ENCODE data around the gene THOC7. TPM values are rescaled to one million over a fixed set of nuclear protein-coding genes. Genes with fewer than 3 reads are reported as not detected.

The THOC7 gene
- polyA plus RNA-seq, 1 donor, result 50.9 TPM

DNA sequence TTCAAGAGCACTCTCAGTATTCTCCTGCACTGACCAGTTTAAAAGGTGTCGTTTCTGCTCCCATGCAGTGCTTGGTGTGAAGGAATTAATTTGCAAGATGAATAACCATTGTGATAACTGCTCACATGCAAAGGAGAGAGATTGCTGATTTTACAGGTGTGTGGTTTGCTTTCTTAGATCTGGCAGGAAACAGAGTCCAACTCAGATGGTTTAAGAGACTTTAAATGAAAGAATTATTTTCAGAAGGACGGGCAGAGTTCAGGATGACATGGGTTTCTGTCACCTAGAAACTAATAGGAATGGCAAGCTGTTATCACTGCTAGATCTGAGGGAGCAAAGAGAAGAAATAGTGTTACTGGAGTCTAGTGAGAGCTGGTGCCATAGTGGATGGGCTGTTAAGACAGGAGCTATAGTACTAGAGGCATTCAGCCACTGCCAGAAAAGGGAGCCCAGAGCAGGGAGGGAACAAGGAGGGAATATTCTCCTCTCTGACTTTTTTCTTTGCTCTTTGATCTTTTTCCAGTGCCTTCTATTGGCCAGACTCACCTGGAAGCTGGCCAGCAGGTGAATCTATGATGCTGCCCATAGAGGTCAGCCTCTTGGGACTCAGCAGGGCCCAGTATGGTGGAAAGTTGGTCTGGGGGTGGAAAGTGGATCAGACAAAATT, 14.9 kb upstream of the THOC7 start:
- DNase-seq, result no peak

DNA sequence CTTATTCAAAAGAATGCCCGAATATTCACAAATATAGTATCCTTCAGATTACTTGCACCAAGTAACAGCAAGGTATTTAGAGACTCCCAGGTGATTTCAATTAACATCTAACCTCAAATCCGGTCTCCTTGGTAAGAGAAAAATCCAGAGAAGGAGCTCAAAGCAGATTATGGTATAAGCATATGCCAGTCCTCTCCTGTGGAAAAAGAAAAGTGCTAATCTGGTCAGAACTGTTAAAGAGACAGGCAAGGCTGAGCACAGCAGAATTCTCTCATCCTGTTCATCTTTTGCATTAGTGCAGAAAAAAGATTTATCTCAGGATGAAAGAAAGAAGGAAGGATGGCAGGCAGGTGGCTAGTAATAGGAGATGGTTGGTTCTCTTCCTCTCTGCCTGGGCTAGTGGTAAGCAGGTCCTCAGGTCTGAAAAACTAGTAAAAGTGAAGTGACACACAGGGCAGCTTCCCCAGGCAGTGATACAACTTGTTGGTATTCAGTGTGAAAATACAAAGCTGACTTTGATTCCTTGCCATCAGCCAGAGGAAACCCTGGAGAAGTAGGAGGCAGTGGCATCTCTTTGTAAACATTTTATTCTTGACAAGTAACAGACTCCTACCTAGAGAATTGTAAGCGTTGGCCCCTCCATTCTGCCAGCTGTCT, 14.3 kb upstream of the THOC7 start:
- no peak for DNase-seq

DNA sequence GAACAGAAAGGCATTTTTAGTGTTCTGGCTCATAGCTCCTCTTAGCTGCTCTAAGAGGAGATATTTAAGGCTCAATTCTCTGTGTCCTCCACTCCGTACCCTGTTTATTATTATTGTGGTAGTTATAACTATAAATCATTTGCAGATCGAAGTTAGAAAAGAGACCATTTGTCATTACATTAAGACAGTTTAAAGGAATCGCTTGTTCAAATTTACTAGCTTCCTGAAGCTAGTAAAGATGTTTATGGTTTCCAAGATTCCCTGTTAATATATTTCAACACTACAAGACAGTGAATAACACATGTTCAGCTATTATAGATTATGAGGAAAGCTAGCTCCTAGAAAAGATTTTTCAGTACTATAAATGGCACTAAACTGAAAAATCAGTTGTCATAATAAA, 12.7 kb upstream of the THOC7 start:
- no peak for DNase-seq

DNA sequence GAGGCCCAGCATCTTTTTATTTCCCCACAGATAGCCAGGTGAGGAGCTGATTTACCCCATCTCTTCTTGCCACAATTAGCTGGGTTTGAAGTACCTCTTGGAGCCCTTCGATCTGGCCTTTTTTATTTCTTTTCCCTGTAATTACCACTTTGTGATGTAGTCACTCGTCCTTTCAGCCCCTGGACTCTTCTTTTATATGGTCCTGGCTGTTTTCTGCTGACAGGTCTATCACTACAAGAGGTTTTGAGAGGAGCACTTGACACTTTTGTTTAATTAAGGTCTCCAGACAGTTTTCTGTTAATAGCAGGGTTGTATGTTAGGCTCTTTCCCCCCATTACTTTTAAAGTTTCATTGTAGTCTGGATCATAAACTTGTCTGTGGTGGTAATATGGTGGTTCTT, 11.9 kb upstream of the THOC7 start:
- DNase-seq, result no peak

DNA sequence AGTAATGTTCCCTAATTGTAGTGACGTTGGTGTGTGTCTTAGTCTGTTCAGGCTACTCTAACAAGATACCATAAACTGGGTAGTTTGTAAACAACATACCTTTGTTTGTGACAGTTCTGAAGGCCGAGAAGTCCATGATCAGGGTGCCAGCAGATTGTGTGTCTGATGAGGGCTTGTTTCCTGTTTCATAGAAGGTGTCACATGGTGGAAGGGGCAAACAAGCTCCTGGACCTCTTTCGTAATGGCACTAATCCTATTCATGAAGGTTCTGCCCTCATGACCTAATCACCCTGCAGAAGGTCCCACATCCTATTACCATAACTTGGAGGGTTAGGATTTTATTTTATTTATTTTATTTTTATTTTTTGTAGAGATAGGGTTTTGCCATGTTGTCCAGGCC, 11.2 kb upstream of the THOC7 start:
- DNase-seq, result no peak

DNA sequence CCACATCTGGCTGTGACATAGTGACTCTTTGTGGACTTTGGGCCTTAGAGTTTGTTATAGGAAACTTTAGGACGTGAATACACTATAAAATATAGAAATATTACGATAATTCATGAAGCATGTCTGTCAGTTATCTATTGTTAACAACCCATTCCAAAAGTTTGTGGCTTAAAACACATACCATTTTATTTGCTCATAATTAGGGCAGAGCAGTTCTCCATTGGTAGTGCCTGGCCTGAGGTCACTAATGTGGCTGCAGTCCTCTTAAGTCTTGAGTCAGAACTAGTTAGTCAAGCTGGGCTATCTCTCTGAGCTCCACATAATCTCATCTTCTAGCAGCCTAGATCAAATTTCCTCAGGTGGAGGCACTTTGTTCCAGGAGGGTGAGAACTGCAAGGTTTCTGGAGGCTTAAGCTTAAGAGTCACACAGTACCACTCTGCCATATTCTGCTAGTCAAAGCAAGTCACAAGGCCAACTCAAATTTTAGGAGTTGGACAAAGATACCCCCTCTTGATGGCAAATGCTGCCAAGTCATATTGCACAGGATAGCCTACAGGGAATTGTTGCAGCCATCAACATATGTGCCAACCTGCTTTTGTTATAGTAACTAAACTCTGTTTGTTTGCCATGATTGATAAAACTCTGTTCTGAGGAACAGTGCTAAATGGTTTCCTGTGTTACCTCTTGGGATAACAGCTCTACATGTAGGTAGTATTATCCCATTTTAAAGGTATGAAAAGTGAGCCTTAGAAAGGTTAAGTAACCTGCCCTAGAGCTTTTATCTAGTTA, 8.7 kb upstream of the THOC7 start:
- DNase-seq, result no peak

DNA sequence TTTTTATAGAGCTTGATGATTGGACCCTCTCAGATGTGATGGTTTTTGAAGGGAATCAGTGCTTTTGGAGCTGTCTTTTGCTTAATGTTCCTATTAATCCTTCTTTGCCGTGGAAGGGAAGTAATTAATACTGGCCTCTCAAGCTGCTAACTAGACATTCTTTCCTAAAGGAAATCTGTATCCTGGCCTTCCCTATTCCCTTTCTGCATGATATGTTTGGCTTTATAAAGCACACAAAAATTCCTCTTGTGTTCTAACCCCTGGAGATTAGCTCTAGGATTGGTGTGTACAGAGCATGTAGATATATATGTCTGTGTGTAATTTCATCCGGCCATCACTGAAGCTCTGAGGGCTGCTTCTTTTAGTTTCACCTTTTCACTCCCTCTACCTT, 7.0 kb upstream of the THOC7 start:
- DNase-seq, result no peak

DNA sequence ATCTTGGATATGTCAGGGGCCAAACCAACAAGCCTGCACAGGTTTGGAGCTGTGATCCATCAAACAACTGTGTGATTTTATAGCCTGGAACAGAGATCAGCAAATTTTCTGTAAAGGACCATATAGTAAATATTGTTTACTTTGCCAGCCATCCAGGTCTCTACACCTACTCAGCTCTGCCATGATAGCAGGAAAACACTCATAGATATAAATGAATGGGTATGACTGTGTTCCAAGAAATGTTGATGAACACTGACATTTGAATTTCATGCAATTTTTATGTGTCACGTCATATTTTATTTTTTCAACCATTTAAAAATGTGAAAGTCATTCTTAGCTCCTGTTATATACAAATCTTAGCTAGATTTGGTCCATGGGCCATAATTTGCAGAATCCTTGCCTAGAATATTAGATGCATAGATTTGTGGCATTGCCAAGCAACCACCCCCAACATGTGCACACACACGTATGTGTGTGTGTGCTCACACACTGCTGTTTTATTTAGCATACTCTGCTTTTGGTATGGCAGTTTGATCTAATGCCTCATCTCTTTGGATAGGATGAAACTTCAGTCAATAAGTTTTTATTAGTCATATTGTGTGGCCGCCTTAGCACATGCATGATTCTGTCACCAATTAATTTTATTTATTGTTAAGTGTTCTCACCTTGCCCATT, 6.5 kb upstream of the THOC7 start:
- DNase-seq, result no peak

DNA sequence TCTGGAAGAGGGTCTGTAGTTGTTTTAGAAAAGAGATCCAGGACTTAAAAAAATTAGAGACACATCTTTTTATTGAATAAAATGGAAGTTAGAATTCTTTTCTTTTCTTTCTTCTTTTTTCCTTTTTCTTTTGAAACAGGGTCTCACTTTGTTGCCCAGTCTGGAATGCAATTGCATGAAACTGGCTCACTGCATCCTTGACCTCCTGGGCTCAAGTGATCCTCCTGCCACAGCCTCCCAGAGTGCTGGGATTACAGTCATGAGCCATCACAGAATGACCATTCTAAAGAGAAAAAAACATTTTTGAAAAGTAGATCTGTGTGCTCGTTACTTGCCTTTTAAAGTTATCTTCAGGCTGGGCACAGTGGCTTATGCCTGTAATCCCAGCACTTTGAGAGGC, 3.6 kb upstream of the THOC7 start:
- no peak for DNase-seq

DNA sequence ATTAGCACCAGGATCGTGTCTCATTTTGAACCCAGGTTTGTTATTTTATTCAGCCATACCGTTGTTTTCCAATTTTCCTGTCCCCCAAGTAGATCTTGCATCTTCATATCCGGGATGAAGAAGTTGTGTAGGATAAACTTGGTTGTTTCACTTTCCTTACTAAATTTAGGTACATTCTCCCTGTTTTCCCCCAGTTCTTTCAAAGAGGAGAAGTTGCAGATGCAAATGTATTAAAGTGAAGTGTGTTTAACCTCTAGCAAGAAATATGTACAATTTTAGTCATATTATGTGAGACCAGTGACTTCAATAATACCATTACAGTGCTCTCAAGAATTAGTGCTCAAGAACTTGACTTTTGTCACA, 1.3 kb upstream of the THOC7 start:
- no peak for DNase-seq

DNA sequence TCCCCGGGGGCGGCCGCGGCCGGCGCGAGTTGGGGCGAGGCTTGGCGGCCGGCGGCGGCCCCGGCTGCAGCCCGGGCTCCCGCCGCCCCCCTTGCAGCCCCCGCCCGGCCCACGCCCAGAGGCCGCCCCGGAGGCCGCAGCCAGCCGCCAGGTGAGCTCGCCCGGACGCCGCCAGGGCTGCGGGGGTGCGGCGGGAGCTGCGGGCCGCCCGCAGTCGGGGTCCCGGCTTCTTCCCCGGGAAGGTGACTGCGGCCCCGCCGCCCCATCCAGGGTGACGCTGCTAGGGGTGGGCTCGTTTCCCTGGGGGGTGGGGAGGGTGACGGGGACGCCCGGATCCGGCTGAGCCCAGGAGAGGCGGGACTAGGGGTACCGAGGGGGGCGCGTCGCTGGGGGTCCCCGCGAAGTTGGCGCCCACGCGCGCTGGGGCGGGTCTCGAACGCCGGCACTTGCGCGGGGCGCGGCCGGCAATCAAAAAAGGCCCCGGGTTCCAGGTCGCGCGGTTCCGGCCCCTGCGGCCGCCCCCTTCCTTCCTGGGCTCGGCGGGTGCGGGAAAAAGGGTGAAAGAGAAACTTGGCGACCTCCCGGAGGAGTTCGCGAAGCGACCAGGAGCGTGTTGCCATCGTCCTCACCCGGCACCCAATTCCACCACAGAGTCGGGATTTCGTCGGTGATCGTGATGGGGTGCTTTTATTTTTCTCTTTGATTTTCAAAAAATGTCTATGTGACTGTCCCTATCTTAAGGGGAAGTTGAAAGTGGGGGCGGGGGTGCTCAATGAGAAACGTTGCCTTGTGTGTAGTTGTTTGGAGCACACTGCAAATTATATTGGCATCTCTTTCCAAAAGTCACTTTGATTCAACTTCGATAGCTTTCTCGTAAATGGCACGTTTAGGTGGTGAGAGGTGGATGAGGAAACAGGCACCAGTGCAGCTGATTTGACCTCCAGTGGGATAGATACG, 681 bp upstream of the THOC7 start:
- DNase-seq, result peak; percentile 36

DNA sequence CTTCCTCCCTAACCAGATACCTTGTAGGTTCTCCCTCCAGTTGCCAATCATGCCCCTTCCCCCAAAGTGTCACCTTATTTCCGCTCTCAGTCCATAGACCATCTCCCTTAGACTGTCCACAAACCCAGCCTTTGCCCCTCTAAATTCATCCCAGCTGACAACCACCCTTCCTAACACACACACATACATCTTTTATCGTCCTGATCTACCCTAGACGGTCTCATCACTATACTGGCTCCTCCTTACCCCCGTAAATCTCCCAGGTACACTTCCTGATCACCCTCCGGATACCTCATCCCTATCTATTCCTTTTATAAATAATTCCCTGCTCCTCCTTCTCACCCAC, 828 bp downstream of the THOC7 start:
- no peak for DNase-seq

DNA sequence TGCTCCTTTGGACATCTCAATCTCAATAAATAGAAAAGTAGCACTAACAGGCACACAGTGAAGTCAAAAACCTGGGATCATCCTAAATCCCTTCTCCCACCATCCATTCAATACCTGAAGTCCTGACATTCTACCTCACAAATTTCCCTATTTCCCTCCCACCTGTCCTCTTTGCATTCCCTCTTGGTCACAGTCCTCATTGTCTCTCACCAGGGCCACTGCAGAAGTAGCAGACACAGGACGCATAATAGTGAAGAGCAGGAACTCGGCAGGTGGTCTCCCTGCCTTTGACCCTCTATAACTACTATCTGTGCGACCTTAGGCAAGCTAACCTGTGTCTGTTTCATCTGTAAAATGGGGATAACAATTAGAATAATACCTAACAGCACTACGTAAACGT, 2.3 kb downstream of the THOC7 start:
- no peak for DNase-seq

DNA sequence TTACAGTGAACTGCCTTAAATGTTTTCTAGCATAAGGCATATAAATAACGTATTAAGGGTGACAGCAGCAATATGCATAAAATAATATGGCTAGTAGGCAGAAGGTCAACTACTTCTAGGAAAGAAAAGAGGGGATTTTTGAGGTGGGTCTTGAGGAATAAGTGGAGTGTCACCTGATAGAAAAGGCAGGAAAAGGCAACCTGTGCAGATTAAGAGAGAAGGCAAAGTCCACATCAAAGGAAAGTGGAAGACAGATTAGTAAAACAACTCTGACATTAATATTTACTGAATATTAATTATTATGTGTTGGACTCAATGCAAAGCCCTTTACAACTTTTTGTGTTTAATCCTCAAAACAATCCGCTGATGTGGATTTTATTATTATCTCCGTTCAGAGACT, 2.8 kb downstream of the THOC7 start:
- DNase-seq, result no peak

DNA sequence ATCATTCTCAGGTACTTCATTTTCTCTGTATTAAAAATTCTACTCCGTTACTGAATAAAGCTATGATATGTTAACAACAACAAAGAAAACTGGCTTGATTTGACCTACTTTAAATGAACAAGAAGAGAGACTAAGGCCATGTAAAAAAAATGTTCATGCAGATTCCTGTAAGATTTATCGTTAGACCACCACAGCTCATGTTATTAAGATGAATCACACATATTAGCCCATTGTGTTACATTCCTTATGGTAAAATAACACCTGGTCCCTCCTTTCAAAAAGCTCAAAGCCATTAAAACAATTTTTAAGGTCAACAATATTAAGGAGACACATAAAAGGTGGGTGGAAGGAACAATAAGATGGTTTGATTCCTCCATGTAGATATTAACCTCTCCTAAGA, 6.3 kb downstream of the THOC7 start:
- DNase-seq, result no peak

DNA sequence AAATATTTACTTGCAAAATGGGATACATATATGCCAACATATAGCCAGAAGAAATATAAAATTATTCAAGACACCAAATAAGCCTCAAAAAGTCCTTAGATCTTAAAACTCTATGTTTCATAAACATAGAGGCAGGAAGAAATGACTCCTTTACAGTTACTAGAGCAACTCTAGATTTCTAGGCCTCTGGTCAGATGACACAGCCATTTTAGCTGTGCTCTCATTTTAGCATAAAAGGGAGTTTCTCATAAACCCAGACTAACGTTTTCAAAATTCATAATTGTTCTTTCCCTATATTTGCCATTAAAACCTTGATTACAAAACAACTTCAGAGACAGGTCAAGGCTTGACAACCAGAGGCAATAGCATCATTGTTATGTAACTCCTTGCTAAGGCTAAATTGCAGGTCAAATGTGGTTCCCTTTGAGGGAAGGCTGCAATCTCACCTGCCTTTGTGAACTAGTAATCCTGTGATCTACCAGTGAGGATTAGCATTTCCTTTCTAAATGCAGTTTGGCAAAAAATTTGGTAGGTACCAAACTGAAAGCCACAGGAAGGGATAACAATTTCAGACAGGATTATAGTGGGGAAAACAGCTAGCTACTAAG, 8.2 kb downstream of the THOC7 start:
- DNase-seq, result no peak

DNA sequence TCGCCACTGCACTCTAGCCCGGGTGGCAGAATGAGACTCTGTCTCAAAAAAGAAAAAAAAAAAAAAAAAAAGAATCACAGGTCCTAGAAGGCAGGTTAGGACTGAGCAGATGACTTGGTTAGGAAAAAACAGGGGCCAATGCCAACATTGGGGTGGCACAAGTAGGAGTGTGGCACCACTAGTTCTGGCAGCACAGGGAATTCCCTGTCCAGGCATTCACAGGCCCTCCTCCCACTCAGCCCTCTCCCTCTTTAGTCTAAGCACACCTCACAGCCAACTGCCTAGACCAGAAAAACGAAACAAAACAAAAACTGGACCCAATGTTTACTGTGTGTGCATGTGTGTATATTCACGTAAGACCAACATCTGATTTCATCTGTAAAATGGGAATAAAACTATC, 10.5 kb downstream of the THOC7 start:
- DNase-seq, result no peak

DNA sequence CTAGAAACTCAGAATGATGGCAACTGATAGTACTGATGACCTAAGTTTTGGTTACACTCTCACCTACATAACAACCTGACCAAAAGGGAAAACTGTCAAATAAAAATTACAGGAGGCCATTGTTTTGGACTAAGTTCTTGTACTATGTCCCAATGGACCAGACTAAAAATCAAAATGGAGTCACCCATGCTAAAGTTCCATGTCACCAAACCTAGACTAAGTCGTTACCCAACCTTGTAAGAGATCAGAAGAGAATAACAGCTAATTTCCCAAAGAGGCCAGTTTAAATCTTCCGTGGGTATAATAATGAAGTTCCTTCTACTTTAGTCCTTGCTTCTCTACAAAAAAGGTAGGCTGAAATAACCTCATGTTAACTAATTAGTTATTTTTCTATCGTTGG, 12.3 kb downstream of the THOC7 start:
- no peak for DNase-seq

DNA sequence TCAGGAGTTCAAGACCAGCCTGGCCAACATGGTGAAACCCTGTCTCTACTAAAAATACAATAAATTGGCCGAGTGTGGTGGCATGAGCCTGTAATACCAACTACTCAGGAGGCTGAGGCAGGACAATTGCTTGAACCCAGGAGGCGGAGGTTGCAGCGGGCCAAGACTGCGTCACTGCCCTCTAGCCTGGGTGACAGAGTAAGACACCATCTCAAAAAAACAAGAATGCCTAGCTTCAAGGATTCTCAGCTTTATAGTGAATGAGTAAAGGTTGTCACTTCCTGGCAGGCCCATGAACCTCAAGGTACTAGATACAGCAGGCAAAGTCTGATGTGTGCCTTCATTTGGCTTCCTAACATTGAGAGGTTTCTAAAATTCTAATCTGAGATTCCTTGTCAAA, 14.4 kb downstream of the THOC7 start:
- no peak for DNase-seq

DNA sequence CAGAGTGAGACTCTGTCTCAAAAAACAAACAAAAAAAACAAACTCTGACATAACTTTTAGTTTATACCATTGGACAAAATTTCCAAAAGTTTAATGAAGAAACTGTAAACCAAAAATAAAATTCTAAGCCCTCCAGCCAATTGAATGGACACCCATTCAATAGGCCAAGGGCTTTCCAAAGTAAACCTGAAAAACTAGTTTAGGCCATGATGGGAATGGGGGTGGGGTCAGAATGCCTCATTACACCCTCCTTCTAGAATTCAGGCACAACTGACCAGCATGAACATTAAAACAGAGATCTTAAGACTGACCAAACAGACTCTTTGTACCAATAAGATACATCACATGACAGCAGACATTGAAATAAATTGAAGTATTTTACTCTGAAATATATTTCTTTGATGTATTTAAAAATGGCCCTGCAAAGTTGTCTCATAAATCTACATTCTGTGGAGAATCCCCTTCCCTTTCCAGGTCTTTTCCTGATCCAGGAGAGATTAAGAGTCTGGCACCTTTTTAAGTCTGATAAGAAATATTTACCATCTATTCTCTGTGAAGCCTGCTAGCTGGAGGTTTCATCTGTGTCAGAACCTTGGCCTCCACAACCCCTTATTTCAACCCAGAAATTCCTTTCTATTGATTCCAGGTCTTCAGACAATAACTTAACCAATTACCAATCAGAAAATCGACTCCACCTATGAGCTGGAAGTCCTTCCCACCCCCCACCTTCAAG, 15.7 kb downstream of the THOC7 start:
- DNase-seq, result no peak

DNA sequence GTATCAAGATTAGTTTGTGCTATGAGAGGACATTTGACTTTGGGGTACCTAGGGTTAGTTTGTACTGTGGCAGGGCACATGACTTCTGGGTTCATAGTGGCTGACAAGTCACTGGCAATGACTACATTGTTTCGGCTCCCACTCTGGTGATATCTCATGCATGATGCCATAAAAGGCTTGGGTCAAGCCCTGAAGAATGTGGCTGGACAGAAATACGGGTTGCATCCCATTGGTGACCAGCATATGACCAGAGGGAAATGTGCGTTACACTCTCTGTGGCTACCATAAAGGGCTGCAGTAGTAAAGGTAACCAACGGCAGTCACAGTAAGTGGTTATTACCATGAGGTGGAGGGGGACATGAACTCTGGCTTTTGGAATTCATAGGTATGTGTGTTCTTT, 18.4 kb downstream of the THOC7 start:
- no peak for DNase-seq
